ENCODE measurements around the gene OARD1. TPM values are rescaled to one million over a fixed set of nuclear protein-coding genes. Genes with fewer than 3 reads are reported as not detected.

OARD1 gene
- total and polyA plus RNA-seq, 2 of the 8 experiments (the other 6 are each of a cell fraction or from before 2014, with no cell fraction given): 16.8 to 35.8 TPM

GRCh38 chr6:41033776-41034175 is 38.4 kb downstream of the OARD1 start:
- no peaks in the 10 kb centered on the region; a peak in 2 of 7 replicates for H3K27me3 ChIP-seq (replicated peaks in 1 of 4; ENCODE audit: control insufficient read depth in 3 of 4, extremely low read depth in 1 of 4, insufficient read depth in 3 of 4, low read length in 3 of 4)
- 92% methylated on average over 13 of the region's 13 CpGs; no CpG with 5 or more reads in 1 of the 2 experiments for WGBS, 2 experiments (ENCODE audit: extremely low coverage in 1 of 2, insufficient coverage in 1 of 2, insufficient read length in 1 of 2, insufficient replicate concordance in 2 of 2, low coverage in 1 of 2, low lambda C conversion rate in 2 of 2, missing lambda C conversion rate in 1 of 2)
- H4K20me1 ChIP-seq (replicated peaks in 1 of 2; ENCODE audit: control insufficient read depth in 1 of 2, insufficient read depth in 2 of 2, low read length in 2 of 2): no peaks in the 10 kb centered on the region
- no peak overlapping the region for H2BK12ac ChIP-seq (ENCODE audit: low read depth, low read length)
- H3K79me1 ChIP-seq (ENCODE audit: low read depth, low read length): no peaks in the 10 kb centered on the region
- H3K56ac ChIP-seq (replicated peaks; ENCODE audit: insufficient read length, low read depth, low read length): no peak overlapping the region
- H3K23me2 ChIP-seq (ENCODE audit: low read depth, low read length): no peaks in the 10 kb centered on the region
- H3K9me3 ChIP-seq (ENCODE audit: insufficient read depth in 2 of 2, low read depth in 1 of 2, low read length in 1 of 2): no peaks in the 10 kb centered on the region
- CTCF ChIA-PET (ENCODE audit: partially characterized antibody): interaction anchor here (1.8 kb wide), 1 partner anchor 12 kb away, joined by 3 read pairs; no protein-coding TSS in a partner anchor
- no peak overlapping the region for H4K5ac ChIP-seq (ENCODE audit: insufficient read length, low read depth, low read length)
- H3K79me2 ChIP-seq (ENCODE audit: control insufficient read depth in 1 of 2, insufficient read depth in 2 of 2, low read length in 2 of 2): no peaks in the 10 kb centered on the region
- no peak overlapping the region for H3K23ac ChIP-seq (ENCODE audit: insufficient read length)
- no peak overlapping the region for H3K4me3 ChIP-seq (ENCODE audit: extremely low read depth in 1 of 4, insufficient read depth in 2 of 4, low read depth in 3 of 4, low read length in 4 of 4)
- no peak overlapping the region for H2BK20ac ChIP-seq (ENCODE audit: low read length)
- H2BK5ac ChIP-seq (ENCODE audit: low read depth, low read length): no peak overlapping the region
- H4K8ac ChIP-seq (ENCODE audit: extremely low read depth, insufficient read depth, low read length): no peak overlapping the region
- no peaks in the 10 kb centered on the region for H3K36me3 ChIP-seq (ENCODE audit: control insufficient read depth in 2 of 4, insufficient read depth in 4 of 4, low read length in 3 of 4)
- POLR2A ChIA-PET (ENCODE audit: partially characterized antibody): no interaction called here
- H2AFZ ChIP-seq (ENCODE audit: low read length): no peak overlapping the region
- H2AK5ac ChIP-seq (ENCODE audit: low read depth, low read length): no peak overlapping the region
- H4K91ac ChIP-seq (replicated peaks; ENCODE audit: insufficient read length, low read length): no peak overlapping the region
- H3K4me2 ChIP-seq (ENCODE audit: insufficient read depth in 1 of 2, low read depth in 2 of 2, low read length in 2 of 2): no peak overlapping the region
- H3K18ac ChIP-seq (ENCODE audit: extremely low read depth, low read length): no peak overlapping the region
- FAIRE-seq: no peak
- no peak overlapping the region for H2BK15ac ChIP-seq (ENCODE audit: low read length)
- H3K9ac ChIP-seq (replicated peaks in 1 of 4; ENCODE audit: extremely low read depth in 1 of 4, low read depth in 3 of 4, low read length in 3 of 4): no peak overlapping the region
- no peak overlapping the region for H3K4ac ChIP-seq (replicated peaks; ENCODE audit: insufficient read length, low read depth, low read length)
- no peak overlapping the region for H3K14ac ChIP-seq (ENCODE audit: insufficient read length)
- no peak overlapping the region for H3K27ac ChIP-seq (ENCODE audit: low read depth, low read length)
- H2BK120ac ChIP-seq (replicated peaks; ENCODE audit: low read depth, low read length): no peak overlapping the region
- peaks cover 0 to 5% (median 1%) of the 10 kb centered on the region in 4 experiments; a peak in 3 of 7 replicates for H3K4me1 ChIP-seq (replicated peaks in 1 of 4; ENCODE audit: control insufficient read depth in 3 of 4, insufficient read depth in 4 of 4, low read length in 3 of 4)
- DNase-seq (ENCODE audit: low read depth in 1 of 2, low spot score in 2 of 2): no peak
- TF ChIP-seq TAF7 (optimal IDR thresholded peaks at IDR 0.05; ENCODE audit: borderline replicate concordance, low read depth, low read length) (no peak), HDAC2 (IDR thresholded peaks at IDR 0.05; ENCODE audit: borderline replicate concordance in 1 of 2, low read depth in 2 of 2, low read length in 2 of 2) (no peak), POLR2AphosphoS5 (IDR thresholded peaks at IDR 0.05; ENCODE audit: low read depth, low read length) (no peak), NRF1 (IDR thresholded peaks at IDR 0.05; ENCODE audit: low read depth, low read length) (no peak), TCF12 (IDR thresholded peaks at IDR 0.05; ENCODE audit: low read depth, low read length) (no peak), FOSL1 (IDR thresholded peaks at IDR 0.05; ENCODE audit: insufficient read depth, low read depth, low read length) (no peak), ZNF274 (IDR thresholded peaks at IDR 0.05; ENCODE audit: borderline replicate concordance, extremely low read depth, low read length) (no peak), KDM5A (IDR thresholded peaks at IDR 0.05; ENCODE audit: low read length) (no peak), RAD21 (IDR thresholded peaks at IDR 0.05 in 1 of 2, conservative IDR thresholded peaks at IDR 0.05 in 1 of 2; ENCODE audit: low read depth in 2 of 2, low read length in 2 of 2) (no peak), MAFK (IDR thresholded peaks at IDR 0.05; ENCODE audit: low read depth, low read length) (no peak)
- TF ChIP-seq, protein P1, sequence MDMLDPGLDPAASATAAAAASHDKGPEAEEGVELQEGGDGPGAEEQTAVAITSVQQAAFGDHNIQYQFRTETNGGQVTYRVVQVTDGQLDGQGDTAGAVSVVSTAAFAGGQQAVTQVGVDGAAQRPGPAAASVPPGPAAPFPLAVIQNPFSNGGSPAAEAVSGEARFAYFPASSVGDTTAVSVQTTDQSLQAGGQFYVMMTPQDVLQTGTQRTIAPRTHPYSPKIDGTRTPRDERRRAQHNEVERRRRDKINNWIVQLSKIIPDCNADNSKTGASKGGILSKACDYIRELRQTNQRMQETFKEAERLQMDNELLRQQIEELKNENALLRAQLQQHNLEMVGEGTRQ (IDR thresholded peaks at IDR 0.05; ENCODE audit: low read length): no peak
- TF ChIP-seq, protein P2, sequence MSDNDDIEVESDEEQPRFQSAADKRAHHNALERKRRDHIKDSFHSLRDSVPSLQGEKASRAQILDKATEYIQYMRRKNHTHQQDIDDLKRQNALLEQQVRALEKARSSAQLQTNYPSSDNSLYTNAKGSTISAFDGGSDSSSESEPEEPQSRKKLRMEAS (IDR thresholded peaks at IDR 0.05): no peak
